GM12891 (cell line): Measurements from ENCODE around the gene PPP1R12C.

ENCODE experiments used
- PAX5 ChIP-seq: IDR thresholded peaks from 2 replicates; pipeline ENCODE4 v1.6.1; 2011; ENCODE audit warnings: low read length, moderate library complexity, mild to moderate bottlenecking; ENCODE audit not compliant: insufficient read depth, severe bottlenecking
- POLR2A ChIP-seq: IDR thresholded peaks from 2 replicates; pipeline ENCODE4 v1.6.1; 2011; ENCODE audit warnings: low read depth, low read length, control low read depth
- POLR2AphosphoS5 ChIP-seq: IDR thresholded peaks from 2 replicates; pipeline ENCODE4 v1.6.1; 2011; ENCODE audit warnings: low read depth, low read length, control low read depth
- TAF1 ChIP-seq: IDR thresholded peaks from 2 replicates; pipeline ENCODE4 v1.6.1; 2011; ENCODE audit warnings: low read depth, low read length, control low read depth

DNA sequence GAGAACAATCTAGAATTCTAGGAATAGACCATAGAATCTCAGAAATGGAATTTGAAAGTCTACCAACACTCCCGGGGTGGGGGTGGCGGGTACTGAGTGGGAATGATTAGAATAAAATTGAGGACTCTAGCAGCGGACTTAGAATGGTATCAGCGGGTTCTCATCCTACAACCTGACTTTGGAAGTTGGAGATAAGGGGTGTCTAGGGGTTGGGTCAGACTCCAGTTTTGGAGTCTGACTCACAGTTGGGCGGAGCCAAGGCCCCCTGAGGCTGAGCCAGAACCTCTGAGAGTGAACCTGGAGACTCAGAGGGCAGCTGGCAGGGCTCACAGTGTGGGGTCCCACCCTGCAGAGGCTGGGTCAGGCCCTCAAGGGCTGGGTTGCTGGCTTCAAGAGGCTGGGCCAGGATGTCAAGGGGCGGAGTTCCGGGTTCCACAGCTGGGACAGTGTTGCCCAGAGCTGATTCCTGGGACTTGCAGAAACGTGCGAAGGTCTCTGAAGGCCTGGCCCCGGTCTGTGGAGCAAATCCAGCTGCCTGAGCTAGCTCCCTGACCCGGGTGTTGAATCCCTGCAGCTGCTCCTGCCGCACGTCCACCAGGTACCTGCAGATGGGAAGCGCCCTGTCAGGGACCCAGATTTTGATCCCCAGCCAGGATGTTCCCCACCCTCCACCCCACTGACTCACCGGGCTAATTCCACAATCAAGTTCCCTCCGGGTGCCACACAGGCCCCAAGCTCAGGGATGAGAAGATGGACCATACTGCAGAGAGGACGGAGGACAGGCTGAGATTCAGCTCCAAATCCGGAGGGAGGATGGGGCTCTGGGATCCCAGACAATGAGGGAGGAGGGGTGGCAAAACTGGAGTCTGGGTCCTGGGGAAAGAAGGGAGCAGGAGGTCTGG lies 41.7 kb upstream of the PPP1R12C start:
- TF ChIP-seq POLR2A (no peak), TAF1 (no peak), POLR2AphosphoS5 (no peak), PAX5 (no peak)
